Neuronal stem cell (in vitro differentiated cells): ENCODE measurements around the gene CEACAM19.
"Not testable (repeated sequence)": the region's sequence is repeated elsewhere in the genome, so short reads cannot be mapped to it uniquely, and the experiment has no call there.

Source experiments
- DNase-seq: peaks from one replicate; pipeline ENCODE4 v3.0.0-alpha.2; 2013; ENCODE audit warnings: low spot score
- H2AFZ ChIP-seq: one replicate; pipeline ENCODE4 v1.6.1; 2013; ENCODE audit warnings: mild to moderate bottlenecking, low read length, inconsistent platforms
- H2AK5ac ChIP-seq: 2 replicates; pipeline ENCODE4 v1.6.1; 2013; ENCODE audit warnings: low read depth, mild to moderate bottlenecking, inconsistent platforms, low read length, moderate library complexity, mixed read lengths
- H2BK120ac ChIP-seq: 2 replicates; pipeline ENCODE4 v1.6.1; 2013; ENCODE audit warnings: low read depth, mild to moderate bottlenecking, inconsistent platforms, low read length, moderate library complexity, mixed read lengths
- H2BK12ac ChIP-seq: one replicate; pipeline ENCODE4 v1.6.1; 2013; ENCODE audit warnings: low read length, inconsistent platforms
- H2BK15ac ChIP-seq: 2 replicates; pipeline ENCODE4 v1.6.1; 2013; ENCODE audit warnings: mild to moderate bottlenecking, low read length, inconsistent platforms, mixed read lengths
- H2BK5ac ChIP-seq: one replicate; pipeline ENCODE4 v1.6.1; 2013; ENCODE audit warnings: inconsistent platforms, mild to moderate bottlenecking, low read length, moderate library complexity
- H3K14ac ChIP-seq: one replicate; pipeline ENCODE4 v1.6.1; 2013; ENCODE audit warnings: low read length, inconsistent platforms
- H3K18ac ChIP-seq: 2 replicates; pipeline ENCODE4 v1.6.1; 2013; ENCODE audit warnings: low read length, inconsistent platforms
- H3K23ac ChIP-seq: 2 replicates; pipeline ENCODE4 v1.6.1; 2013; ENCODE audit warnings: low read depth, mild to moderate bottlenecking, mixed read lengths, low read length, inconsistent platforms; ENCODE audit not compliant: poor library complexity
- H3K27ac ChIP-seq: replicated peaks from 3 replicates; pipeline ENCODE4 v1.5.1; 2013; ENCODE audit warnings: low read length, inconsistent platforms
- H3K27me3 ChIP-seq, 3 experiments: 2 replicates each; pipeline ENCODE4 v1.6.1; 2013; ENCODE audit warnings: low read length in 3 of 3, mild to moderate bottlenecking in 2 of 3, inconsistent platforms in 1 of 3, low read depth in 1 of 3, mixed read lengths in 1 of 3, moderate library complexity in 1 of 3; ENCODE audit not compliant: control insufficient read depth in 3 of 3, insufficient read depth in 3 of 3
- H3K36me3 ChIP-seq, 2 donors: replicated peaks in 1 of 2; 2 replicates each; pipeline ENCODE4 v1.6.1; 2013; ENCODE audit warnings: low read length in 2 of 2; ENCODE audit not compliant: control insufficient read depth in 2 of 2, insufficient read depth in 2 of 2
- H3K4ac ChIP-seq: 2 replicates; pipeline ENCODE4 v1.6.1; 2013; ENCODE audit warnings: inconsistent platforms, mild to moderate bottlenecking, low read length, moderate library complexity
- H3K4me1 ChIP-seq, 2 donors: 1 replicate in 1 of 2; 2 replicates in 1 of 2; pipeline ENCODE4 v1.6.1; 2013; ENCODE audit warnings: low read length in 2 of 2, low read depth in 1 of 2; ENCODE audit not compliant: control insufficient read depth in 2 of 2, insufficient read depth in 1 of 2
- H3K4me2 ChIP-seq: one replicate; pipeline ENCODE4 v1.6.1; 2013; ENCODE audit warnings: mild to moderate bottlenecking, low read length, inconsistent platforms; ENCODE audit not compliant: insufficient read depth, poor library complexity, severe bottlenecking
- H3K4me3 ChIP-seq, 2 donors: 2 replicates each; pipeline ENCODE4 v1.5.1; 2013; ENCODE audit warnings: low read length in 2 of 2, mild to moderate bottlenecking in 2 of 2, inconsistent platforms in 1 of 2, moderate library complexity in 1 of 2
- H3K79me1 ChIP-seq: one replicate; pipeline ENCODE4 v1.6.1; 2013; ENCODE audit warnings: low read depth, mild to moderate bottlenecking, inconsistent platforms, low read length, moderate library complexity
- H3K9ac ChIP-seq: one replicate; pipeline ENCODE4 v1.6.1; 2013; ENCODE audit warnings: mild to moderate bottlenecking, low read depth, low read length, inconsistent platforms; ENCODE audit not compliant: poor library complexity
- H3K9me3 ChIP-seq, 2 donors: replicated peaks in 1 of 2; 2 replicates each; pipeline versions ENCODE3 to v1.6.1; 2013; ENCODE audit warnings: low read length in 2 of 2, mild to moderate bottlenecking in 2 of 2, inconsistent platforms in 1 of 2, low read depth in 1 of 2, mixed read lengths in 1 of 2, moderate library complexity in 1 of 2; ENCODE audit not compliant: control insufficient read depth in 2 of 2, insufficient read depth in 1 of 2
- H4K8ac ChIP-seq: one replicate; pipeline ENCODE4 v1.6.1; 2013; ENCODE audit warnings: low read depth, mild to moderate bottlenecking, inconsistent platforms, low read length, moderate library complexity
- H4K91ac ChIP-seq: one replicate; pipeline ENCODE4 v1.6.1; 2013; ENCODE audit warnings: low read length, low read depth, mild to moderate bottlenecking, inconsistent platforms; ENCODE audit not compliant: poor library complexity
- WGBS, 2 donors: extraction: QIAGEN DNeasy Blood & Tissue Kit; methylation state at CpG; one replicate each; pipeline ENCODE4 v1.1.7; 2013; ENCODE audit warnings: missing lambda C conversion rate in 2 of 2, mixed read lengths in 1 of 2; ENCODE audit not compliant: insufficient read length in 2 of 2, insufficient replicate concordance in 1 of 2; ENCODE audit errors: extremely low coverage in 2 of 2; 5-methylcytosine and 5-hydroxymethylcytosine counted together

Gene CEACAM19

DNA sequence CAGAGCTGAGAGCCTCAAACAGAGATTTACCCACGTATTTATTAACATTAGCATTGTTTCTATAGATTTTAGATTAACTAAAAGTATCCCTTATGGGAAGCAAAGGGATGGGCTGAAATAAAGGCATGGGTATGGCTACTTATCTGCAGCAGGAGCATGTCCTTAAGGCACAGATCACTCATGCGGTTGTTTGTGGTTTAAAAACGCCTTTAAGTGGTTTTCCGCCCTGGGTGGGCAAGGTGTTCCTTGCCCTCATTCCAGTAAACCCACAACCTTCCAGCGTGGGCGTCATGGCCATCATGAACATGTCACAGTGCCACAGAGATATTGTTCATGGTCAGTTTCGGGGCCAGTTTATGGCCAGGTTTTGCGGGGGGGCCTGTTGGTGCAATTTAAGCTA, 39.7 kb upstream of the CEACAM19 start:
- not testable (repeated sequence) for H3K4ac ChIP-seq, H3K27ac ChIP-seq, H2BK12ac ChIP-seq, H3K23ac ChIP-seq, H3K9me3 ChIP-seq, H3K9ac ChIP-seq, H3K27me3 ChIP-seq, H2BK5ac ChIP-seq, H3K4me3 ChIP-seq, H2BK15ac ChIP-seq, H3K36me3 ChIP-seq, H3K79me1 ChIP-seq, H3K4me2 ChIP-seq, H4K91ac ChIP-seq, H3K4me1 ChIP-seq, H3K14ac ChIP-seq, DNase-seq, H4K8ac ChIP-seq, H2BK120ac ChIP-seq, H3K18ac ChIP-seq, H2AFZ ChIP-seq, H2AK5ac ChIP-seq
- WGBS, 2 donors = no CpG with 5 or more reads among the region's 8 CpGs

DNA sequence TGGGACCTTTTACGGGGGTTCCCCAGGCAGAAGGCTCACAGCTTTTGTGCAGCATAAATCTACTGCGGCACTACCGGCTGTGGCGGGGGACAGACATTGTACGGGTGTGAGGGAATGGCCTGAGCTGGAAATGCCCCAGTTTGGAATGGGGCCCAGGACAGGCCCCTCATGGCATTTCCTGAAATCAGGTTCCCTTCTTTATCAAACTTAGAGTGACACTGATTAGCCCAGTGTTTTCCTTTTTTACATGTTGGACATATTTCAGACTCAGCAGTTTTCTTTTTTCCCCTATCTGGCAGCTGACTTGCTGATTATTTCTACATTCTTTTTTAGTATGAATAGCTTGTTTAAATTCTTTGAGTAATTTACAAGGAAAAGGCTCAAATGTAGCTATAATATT, 37.2 kb upstream of the CEACAM19 start:
- not testable (repeated sequence) for H3K9ac ChIP-seq, H3K4me3 ChIP-seq, H3K79me1 ChIP-seq, H4K8ac ChIP-seq, H2AFZ ChIP-seq, H3K27me3 ChIP-seq, H3K23ac ChIP-seq, H2BK15ac ChIP-seq, H3K4me1 ChIP-seq, H3K18ac ChIP-seq, H2BK12ac ChIP-seq, H3K4me2 ChIP-seq, H3K27ac ChIP-seq, H2BK120ac ChIP-seq, H3K14ac ChIP-seq, H2AK5ac ChIP-seq, H3K9me3 ChIP-seq, DNase-seq, H3K36me3 ChIP-seq, H3K4ac ChIP-seq, H4K91ac ChIP-seq, H2BK5ac ChIP-seq
- no CpG with 5 or more reads among the region's 5 CpGs for WGBS, 2 donors

DNA sequence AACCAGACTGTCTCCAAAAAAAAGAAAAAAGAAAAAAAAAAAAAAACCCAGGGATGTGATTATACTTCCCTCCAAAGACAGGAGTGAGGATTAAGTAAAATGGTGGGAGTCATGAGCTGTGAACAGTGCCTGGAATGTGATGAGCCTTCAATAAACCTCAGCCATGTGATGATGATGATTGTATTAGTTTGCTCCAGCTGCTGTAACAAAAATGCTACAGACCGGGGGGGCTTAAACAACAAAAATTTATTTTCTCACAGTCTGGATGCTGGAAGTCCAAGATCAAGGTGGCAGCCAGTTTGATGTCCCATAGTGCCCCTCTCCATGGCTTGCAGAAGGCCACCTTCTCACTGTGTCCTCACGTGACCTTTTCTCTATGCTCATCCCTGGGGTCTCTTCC, 36.5 kb upstream of the CEACAM19 start:
- no peak overlapping the region for H3K27ac ChIP-seq
- no peak overlapping the region for H3K18ac ChIP-seq
- no CpG with 5 or more reads among the region's 2 CpGs for WGBS, 2 donors

DNA sequence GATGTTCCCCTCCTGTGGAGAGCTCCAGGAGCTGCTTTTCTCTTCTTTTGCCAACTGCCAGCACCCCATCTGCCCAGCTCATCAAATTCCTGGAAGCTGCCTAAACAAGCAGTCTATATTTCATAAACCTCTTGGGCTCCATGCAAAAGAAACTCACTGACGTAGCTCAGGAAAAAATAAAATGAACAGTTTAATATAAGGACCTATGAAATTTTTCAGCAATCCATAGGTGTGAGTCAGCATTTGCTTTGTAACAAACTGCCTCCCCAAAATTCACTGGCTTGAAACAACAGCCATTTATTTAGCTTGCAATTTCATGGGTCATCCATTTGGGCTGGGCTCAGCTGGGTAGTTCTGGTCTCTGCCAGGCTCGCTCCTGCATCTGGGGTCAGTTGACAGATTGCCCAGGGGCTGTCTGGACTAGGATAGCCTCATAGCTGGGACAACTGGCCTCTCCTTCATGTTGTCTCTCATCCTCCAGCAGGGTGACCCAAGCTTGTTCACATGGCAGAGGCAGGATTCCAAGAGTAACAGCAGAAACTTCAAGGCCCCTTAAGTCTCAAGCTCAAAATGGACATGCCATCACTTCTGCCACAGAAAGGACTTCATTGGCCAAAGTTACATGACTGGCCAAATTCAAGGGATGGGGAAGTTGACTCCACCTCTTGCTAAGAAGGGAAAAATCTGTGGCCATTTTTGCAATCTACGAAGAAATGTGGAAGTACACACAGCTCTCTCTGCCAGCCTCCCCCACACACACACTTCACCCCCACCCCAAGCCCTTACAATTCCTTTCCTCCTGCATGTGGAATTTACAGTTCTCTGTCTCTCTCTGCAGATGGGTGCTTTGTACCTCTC, 35.5 kb upstream of the CEACAM19 start:
- Histone ChIP-seq H2AFZ (no peak overlapping the region), H2AK5ac (no peak overlapping the region), H4K91ac (no peak overlapping the region), H2BK12ac (no peak overlapping the region), H3K79me1 (no peaks in the 10 kb centered on the region), H2BK5ac (no peak overlapping the region), H3K4me2 (no peak overlapping the region), H3K14ac (no peak overlapping the region), H4K8ac (no peak overlapping the region), H3K4ac (no peak overlapping the region), H3K36me3 (no peaks in the 10 kb centered on the region), H3K27ac (no peak overlapping the region), H3K23ac (no peak overlapping the region), H2BK120ac (no peak overlapping the region), H3K9me3 (no peaks in the 10 kb centered on the region), H3K4me3 (no peak overlapping the region), H3K9ac (no peak overlapping the region), H3K4me1 (no peaks in the 10 kb centered on the region), H3K18ac (peak overlapping the region; percentile 18), H3K27me3 (peaks cover 0 to 16% (median 0%) of the 10 kb centered on the region in 3 experiments), H2BK15ac (no peak overlapping the region)
- DNase-seq = no peak
- WGBS, 2 donors = no CpG with 5 or more reads among the region's 3 CpGs

More for the DNA sequence above, 36.5 kb upstream of the CEACAM19 start:
- Histone ChIP-seq H2BK120ac (no peak overlapping the region), H2AFZ (no peak overlapping the region), H3K9ac (no peak overlapping the region), H3K4me3 (no peak overlapping the region), H3K9me3 (no peaks in the 10 kb centered on the region), H3K14ac (no peak overlapping the region), H3K23ac (no peak overlapping the region), H3K79me1 (no peaks in the 10 kb centered on the region), H2BK12ac (no peak overlapping the region), H4K91ac (no peak overlapping the region), H2BK5ac (no peak overlapping the region), H2BK15ac (no peak overlapping the region), H2AK5ac (no peak overlapping the region), H3K4ac (no peak overlapping the region), H3K4me1 (no peaks in the 10 kb centered on the region), H3K36me3 (no peaks in the 10 kb centered on the region), H3K4me2 (no peak overlapping the region), H3K27me3 (peaks cover 0 to 9% (median 0%) of the 10 kb centered on the region in 3 experiments), H4K8ac (no peak overlapping the region)
- DNase-seq = no peak
